IPS-20b (cell line): ENCODE data around the gene PTCHD1.

Source experiments
- H3K27ac ChIP-seq: one replicate; pipeline ENCODE4 v1.5.1; 2013; ENCODE audit warnings: low read length
- H3K27me3 ChIP-seq: 2 replicates; pipeline ENCODE4 v1.6.1; 2013; ENCODE audit warnings: mild to moderate bottlenecking, low read length, inconsistent platforms; ENCODE audit not compliant: insufficient read depth
- H3K36me3 ChIP-seq: 2 replicates; pipeline ENCODE4 v1.6.1; 2013; ENCODE audit warnings: low read depth, mild to moderate bottlenecking, inconsistent platforms, low read length, moderate library complexity; ENCODE audit not compliant: insufficient read depth
- H3K4me1 ChIP-seq: 2 replicates; pipeline ENCODE4 v1.6.1; 2013; ENCODE audit warnings: mild to moderate bottlenecking, control low read depth, inconsistent platforms, low read length, moderate library complexity; ENCODE audit not compliant: insufficient read depth
- H3K4me3 ChIP-seq: 2 replicates; pipeline ENCODE4 v1.5.1; 2013; ENCODE audit warnings: mild to moderate bottlenecking, low read length, inconsistent platforms
- H3K9ac ChIP-seq: 2 replicates; pipeline ENCODE4 v1.6.1; 2013; ENCODE audit warnings: low read depth, mild to moderate bottlenecking, inconsistent platforms, low read length, moderate library complexity
- H3K9me3 ChIP-seq: 2 replicates; pipeline ENCODE4 v1.6.1; 2013; ENCODE audit warnings: mild to moderate bottlenecking, low read depth, low read length, inconsistent platforms; ENCODE audit not compliant: insufficient read depth

Gene PTCHD1

DNA sequence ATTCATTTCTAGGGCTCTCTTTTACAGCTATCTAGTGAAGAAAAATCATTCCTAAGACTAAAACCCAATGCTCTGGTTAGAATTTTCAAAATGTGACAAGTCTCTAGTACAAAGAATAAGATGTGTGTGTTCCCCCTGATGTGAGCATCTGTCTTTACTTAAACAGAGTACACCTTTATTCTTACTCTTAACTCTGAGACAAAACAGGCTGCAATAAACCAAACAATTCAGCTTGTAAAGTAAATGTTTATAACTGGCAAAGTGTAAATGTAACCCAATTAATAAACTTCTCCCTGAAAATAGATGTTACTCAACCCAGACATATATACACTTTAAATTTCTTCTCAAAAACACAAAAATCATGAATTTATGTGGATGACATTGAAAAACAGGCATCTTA, 51.6 kb downstream of the PTCHD1 start:
- H3K36me3 ChIP-seq = no peaks in the 10 kb centered on the region
- H3K4me1 ChIP-seq = peaks cover 2% of the 10 kb centered on the region; the same call in 1 of the 2 replicates
- no peaks in the 10 kb centered on the region for H3K9me3 ChIP-seq
- H3K27ac ChIP-seq = no peak overlapping the region
- H3K9ac ChIP-seq = no peak overlapping the region
- H3K4me3 ChIP-seq = no peak overlapping the region
- H3K27me3 ChIP-seq = no peaks in the 10 kb centered on the region

DNA sequence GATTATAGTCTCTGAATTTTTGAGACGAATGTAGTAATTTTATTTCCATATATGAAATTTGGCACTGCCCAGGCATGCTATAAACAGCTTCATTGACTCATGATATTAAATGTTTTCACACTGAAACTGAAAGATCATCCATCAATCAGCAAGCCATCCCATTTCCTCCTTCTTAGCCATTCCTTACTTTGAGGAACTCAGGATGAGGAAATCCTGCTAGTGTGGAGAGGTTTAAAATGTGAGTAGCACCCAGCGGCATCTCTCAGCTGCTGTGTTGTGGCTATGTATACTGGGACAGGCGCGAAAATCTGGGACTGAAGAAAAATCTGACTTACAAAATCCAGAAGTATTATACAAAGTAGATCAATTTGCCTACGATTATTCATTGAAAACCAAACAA, 52.1 kb downstream of the PTCHD1 start:
- H3K9ac ChIP-seq = no peak overlapping the region
- H3K9me3 ChIP-seq = no peaks in the 10 kb centered on the region
- no peak overlapping the region for H3K27ac ChIP-seq
- H3K4me3 ChIP-seq = no peak overlapping the region
- no peaks in the 10 kb centered on the region; the same call in 1 of the 2 replicates for H3K4me1 ChIP-seq
- H3K36me3 ChIP-seq = no peaks in the 10 kb centered on the region
- H3K27me3 ChIP-seq = no peaks in the 10 kb centered on the region

DNA sequence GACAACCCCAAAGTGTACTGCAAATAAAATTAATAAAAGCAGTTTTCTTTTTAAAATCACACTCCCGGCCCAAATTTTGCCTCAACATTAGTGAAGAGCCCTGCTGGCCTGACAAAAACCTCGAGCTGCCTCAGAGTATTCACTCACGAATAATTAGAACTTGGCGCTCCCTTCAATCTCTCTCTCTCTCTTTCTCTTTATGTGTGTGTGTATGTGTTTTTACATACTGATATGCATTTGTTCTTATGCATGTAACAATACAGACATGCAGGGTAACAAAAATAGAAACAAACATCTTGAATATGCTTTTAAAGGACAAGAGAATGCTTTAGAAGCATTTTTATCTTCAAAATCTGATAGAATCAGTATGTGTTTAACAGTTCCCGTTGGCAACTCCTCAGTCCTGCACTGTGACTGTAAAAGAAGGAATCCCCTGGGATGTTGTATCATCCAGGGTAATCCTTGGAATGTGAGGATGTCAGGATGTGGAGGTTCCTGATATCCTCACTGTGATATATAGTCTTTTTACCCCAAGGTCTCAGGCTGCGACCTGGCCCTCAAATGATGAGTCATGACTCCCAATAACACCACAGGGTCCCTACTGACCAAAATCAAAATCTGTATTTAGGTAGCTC, 53.0 kb downstream of the PTCHD1 start:
- H3K4me3 ChIP-seq = no peak overlapping the region
- H3K36me3 ChIP-seq = no peaks in the 10 kb centered on the region
- no peaks in the 10 kb centered on the region for H3K9me3 ChIP-seq
- no peak overlapping the region for H3K27ac ChIP-seq
- H3K4me1 ChIP-seq = no peaks in the 10 kb centered on the region
- H3K9ac ChIP-seq = no peak overlapping the region
- H3K27me3 ChIP-seq = no peaks in the 10 kb centered on the region

DNA sequence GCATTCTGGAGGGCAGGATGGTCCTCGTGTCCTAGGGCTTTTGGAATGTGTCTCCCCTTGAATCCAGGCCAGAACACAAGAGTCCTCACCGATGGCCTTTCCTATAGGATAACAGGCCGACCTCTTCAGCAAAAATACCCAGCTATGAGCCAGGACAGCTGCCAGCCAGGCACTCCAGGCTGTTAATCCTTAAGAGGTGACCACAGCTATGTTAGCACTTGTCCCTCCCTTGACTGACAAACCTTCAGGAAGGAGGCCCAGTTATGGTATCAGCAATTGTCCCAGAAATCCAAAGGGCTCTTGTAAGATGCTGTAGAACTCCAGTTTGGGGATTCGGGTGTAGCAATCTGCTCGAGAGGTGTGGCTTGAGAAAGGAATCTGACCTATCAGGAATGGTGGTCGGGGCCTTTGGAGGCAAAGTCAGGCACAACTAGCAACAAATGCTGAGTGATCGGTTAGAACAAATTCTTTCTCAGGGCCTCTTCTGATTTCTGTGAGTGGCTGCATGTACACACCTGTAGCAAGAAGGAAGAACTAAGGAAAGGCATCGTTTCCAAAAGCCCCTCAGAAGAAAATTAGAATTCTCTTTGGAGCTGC, 54.6 kb downstream of the PTCHD1 start:
- Histone ChIP-seq H3K9me3 (no peaks in the 10 kb centered on the region), H3K4me1 (no peaks in the 10 kb centered on the region), H3K4me3 (no peak overlapping the region)

DNA sequence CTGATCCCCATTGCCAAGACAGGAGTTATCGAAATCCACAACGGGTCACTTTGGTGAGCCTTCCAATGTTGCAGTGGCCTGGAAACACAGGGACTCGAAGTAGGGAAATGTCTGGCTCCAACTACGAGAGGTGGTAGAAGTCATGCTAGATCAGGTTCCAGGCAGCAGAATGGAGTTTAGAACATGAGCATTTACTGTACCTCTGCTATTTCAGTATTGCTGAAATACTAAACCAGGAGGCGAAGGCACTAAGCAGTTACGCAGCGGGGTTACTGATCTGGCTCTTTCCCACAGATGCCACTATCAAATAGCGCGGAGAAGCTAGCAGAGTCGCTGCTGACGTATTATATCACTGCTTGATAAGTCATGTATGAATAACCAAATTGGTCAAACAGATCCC, 56.3 kb downstream of the PTCHD1 start:
- Histone ChIP-seq H3K27ac (no peak overlapping the region), H3K9me3 (no peaks in the 10 kb centered on the region), H3K4me3 (no peak overlapping the region), H3K4me1 (no peaks in the 10 kb centered on the region), H3K36me3 (no peaks in the 10 kb centered on the region), H3K9ac (no peak overlapping the region), H3K27me3 (no peaks in the 10 kb centered on the region)

More for the DNA sequence above, 54.6 kb downstream of the PTCHD1 start:
- Histone ChIP-seq H3K9ac (no peak overlapping the region), H3K27me3 (no peaks in the 10 kb centered on the region), H3K36me3 (no peaks in the 10 kb centered on the region), H3K27ac (no peak overlapping the region)

DNA sequence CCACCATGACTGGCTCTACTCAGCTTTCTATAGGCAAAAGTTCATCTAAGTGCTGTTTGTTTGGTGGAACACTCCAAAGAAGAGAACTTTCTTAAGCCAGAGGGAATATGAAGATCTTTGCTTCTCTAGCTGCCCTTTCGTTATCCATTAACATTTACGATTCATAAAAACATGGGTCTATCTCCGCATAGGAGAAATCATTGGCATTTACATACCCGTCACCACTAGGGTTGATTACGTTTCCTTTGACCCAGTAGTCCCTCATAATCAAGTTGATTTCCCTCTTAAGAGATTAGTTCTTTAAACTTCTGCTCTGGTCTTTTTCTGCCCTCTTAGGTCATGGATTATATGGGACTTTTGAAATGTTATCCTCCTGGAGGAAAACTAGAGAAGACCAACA, 57.5 kb downstream of the PTCHD1 start:
- H3K27ac ChIP-seq = no peak overlapping the region
- no peaks in the 10 kb centered on the region for H3K36me3 ChIP-seq
- no peak overlapping the region for H3K9ac ChIP-seq
- H3K4me3 ChIP-seq = no peak overlapping the region
- no peaks in the 10 kb centered on the region for H3K27me3 ChIP-seq
- no peaks in the 10 kb centered on the region for H3K9me3 ChIP-seq
- no peaks in the 10 kb centered on the region for H3K4me1 ChIP-seq

DNA sequence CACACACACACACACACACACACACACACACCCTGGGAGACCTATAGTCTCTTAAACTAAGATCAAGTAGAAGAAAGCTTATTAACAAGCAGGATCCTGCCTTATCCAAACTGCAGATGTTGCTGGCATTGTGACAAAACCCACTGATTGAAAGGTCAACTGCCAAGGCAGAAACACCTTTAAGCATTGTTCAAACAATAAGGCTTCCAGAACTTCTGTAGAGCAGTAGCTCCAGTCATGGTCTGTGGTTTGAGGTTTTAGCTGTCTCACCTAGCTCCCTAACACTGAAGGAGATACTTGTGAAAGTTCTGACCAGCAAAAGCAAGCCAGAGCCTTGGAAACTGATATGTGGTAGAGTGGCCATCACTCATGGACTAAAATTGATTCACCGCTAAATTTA, 59.8 kb downstream of the PTCHD1 start:
- Histone ChIP-seq H3K36me3 (no peaks in the 10 kb centered on the region), H3K27me3 (no peaks in the 10 kb centered on the region), H3K27ac (no peak overlapping the region), H3K4me1 (no peaks in the 10 kb centered on the region), H3K4me3 (no peak overlapping the region), H3K9me3 (no peaks in the 10 kb centered on the region), H3K9ac (no peak overlapping the region)

DNA sequence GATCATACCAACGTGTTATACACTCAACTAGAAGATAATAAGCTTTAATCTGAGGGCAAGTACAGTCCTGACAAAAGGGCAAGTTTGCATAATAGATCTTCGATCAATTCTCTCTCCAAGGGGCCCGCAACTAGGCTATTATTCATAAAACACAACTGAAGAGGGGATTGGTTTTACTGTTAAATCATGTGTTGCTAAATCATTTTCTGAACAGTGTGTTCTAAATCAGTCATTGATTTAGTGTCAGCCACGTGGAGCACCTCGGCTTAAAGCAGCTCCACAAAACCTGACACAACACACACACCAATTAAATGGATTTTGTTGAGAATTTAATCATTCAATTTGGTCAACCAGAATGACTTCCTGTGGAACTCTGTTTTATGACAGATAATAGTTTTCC, 61.6 kb downstream of the PTCHD1 start:
- Histone ChIP-seq H3K4me3 (no peak overlapping the region), H3K9ac (no peak overlapping the region), H3K36me3 (no peaks in the 10 kb centered on the region), H3K9me3 (no peaks in the 10 kb centered on the region), H3K27ac (no peak overlapping the region), H3K4me1 (no peaks in the 10 kb centered on the region), H3K27me3 (no peaks in the 10 kb centered on the region)

DNA sequence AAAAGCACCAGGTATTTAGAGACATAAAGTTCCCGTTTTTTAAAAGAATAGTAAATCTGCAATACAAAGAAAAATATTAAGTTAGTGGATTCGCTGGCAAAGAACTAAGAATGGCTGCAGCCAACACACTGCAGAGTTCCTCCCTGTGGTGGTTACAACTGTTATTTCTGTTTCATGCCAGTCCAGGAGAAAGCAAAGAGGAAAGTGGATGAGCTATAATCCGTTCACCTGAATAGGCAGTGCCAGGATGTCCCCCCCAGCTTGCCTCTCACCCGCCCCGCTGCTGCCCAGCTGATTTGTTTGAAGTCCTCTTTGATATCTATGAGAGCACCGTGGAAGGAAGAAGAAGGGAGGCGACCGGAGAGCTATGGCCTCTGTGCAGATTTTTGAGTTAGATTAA, 63.9 kb downstream of the PTCHD1 start:
- no peak overlapping the region for H3K27ac ChIP-seq
- no peaks in the 10 kb centered on the region for H3K9me3 ChIP-seq
- H3K4me3 ChIP-seq = no peak overlapping the region
- H3K27me3 ChIP-seq = no peaks in the 10 kb centered on the region
- H3K9ac ChIP-seq = no peak overlapping the region
- H3K36me3 ChIP-seq = no peaks in the 10 kb centered on the region
- no peaks in the 10 kb centered on the region for H3K4me1 ChIP-seq

DNA sequence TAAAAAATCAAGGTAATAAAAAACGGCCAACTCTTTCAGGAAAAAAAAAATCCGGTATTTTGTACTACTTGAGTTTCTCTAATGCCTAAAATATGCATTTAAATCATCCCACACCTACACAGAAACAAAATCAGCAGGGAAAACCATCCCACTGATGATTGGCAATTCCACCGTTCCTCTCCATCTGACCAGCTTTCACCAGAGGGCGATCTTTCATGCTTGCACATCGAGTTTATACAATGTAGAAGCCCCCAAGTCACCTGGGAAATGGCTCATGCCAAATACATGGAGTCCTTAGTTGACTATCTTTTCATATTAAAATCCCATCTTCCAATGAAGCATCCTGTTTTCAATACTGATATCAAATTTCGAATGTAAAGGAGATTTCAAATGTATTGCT, 69.2 kb downstream of the PTCHD1 start:
- H3K9me3 ChIP-seq = no peaks in the 10 kb centered on the region
- H3K9ac ChIP-seq = no peak overlapping the region
- no peaks in the 10 kb centered on the region for H3K4me1 ChIP-seq
- no peak overlapping the region for H3K4me3 ChIP-seq
- H3K36me3 ChIP-seq = no peaks in the 10 kb centered on the region
- H3K27ac ChIP-seq = no peak overlapping the region
- H3K27me3 ChIP-seq = no peaks in the 10 kb centered on the region

DNA sequence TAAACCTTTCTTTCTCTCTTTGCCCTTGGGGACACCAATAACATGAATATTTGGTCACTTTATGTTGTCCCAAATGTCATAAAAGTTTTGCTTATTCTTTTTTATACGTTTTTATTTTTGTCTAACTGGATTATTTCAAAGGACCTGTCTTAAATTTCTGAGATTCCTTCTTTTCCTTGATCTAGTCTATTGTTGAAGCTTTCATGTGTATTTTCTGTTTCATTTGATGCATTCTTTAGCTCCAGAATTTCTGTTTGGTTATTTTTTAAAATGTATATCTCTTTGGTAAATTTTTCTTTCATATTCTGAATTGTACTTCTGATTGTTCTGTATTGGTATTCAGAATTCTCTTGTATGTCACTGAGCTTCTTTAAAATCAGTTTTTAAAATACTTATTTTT, 88.3 kb downstream of the PTCHD1 start:
- no peak overlapping the region for H3K9ac ChIP-seq
- H3K4me1 ChIP-seq = no peaks in the 10 kb centered on the region
- no peaks in the 10 kb centered on the region for H3K36me3 ChIP-seq
- H3K27me3 ChIP-seq = no peaks in the 10 kb centered on the region
- H3K27ac ChIP-seq = no peak overlapping the region
- no peaks in the 10 kb centered on the region for H3K9me3 ChIP-seq
- no peak overlapping the region for H3K4me3 ChIP-seq

DNA sequence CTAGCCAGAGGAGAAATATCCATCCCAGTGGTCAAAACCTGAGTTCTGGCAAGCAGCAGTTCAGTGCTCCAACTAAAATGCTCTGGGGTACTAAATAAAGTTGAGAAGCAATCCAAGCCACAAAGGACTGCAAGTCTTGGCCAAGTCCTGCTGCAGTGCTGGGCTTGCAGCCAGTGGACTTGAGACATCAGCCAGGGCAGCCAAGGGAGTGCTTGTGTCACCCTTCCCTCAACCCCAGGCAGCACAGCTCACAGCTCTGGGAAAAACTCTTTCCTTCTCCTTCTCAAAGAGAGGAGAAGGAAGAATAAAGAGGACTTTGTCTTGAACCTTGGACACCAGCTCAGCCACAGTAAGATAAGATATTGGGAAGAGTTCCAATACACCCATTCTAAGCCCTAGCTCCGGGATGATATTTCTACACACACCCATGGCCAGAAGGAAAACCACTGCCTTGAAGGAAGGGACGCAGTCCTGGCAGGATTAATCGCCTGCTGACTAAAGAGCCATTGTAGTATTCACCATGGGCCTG, 99.8 kb downstream of the PTCHD1 start:
- no peak overlapping the region for H3K4me3 ChIP-seq
- no peaks in the 10 kb centered on the region for H3K27me3 ChIP-seq
- no peak overlapping the region for H3K27ac ChIP-seq
- H3K9ac ChIP-seq = no peak overlapping the region
- peaks cover 4% of the 10 kb centered on the region; the same call in 1 of the 2 replicates for H3K4me1 ChIP-seq
- H3K36me3 ChIP-seq = no peaks in the 10 kb centered on the region
- H3K9me3 ChIP-seq = no peaks in the 10 kb centered on the region
